Retinal pigment epithelial cell (primary cell): Measurements from ENCODE around the gene CLEC16A.

ENCODE experiments used
- DNase-seq: peaks from one replicate; pipeline ENCODE4 v3.0.0-alpha.2; 2010; ENCODE audit warnings: low read depth
- H3K4me3 ChIP-seq: 2 replicates; pipeline ENCODE4 v1.5.1; 2011; ENCODE audit warnings: mild to moderate bottlenecking, low read length, control low read depth, moderate library complexity
- CTCF ChIP-seq: conservative IDR thresholded peaks from 2 replicates; pipeline ENCODE4 v1.5.1; 2011; ENCODE audit warnings: low read depth, low read length, control low read depth, inconsistent platforms

Gene CLEC16A

GRCh38 chr16:11060842-11061241 is 116.5 kb downstream of the CLEC16A start:
- DNase-seq: no peak
- H3K4me3 ChIP-seq: no peak overlapping the region
- TF ChIP-seq CTCF: no peak

GRCh38 chr16:11061629-11062270 is 117.4 kb downstream of the CLEC16A start:
- no peak overlapping the region for H3K4me3 ChIP-seq
- no peak for DNase-seq
- no peak for TF ChIP-seq CTCF

GRCh38 chr16:11063448-11064201 is 119.3 kb downstream of the CLEC16A start:
- DNase-seq: no peak
- no peak for TF ChIP-seq CTCF
- H3K4me3 ChIP-seq: no peak overlapping the region

GRCh38 chr16:11064202-11064540 is 119.8 kb downstream of the CLEC16A start:
- no peak overlapping the region for H3K4me3 ChIP-seq
- no peak for TF ChIP-seq CTCF
- DNase-seq: no peak

- TF ChIP-seq CTCF: no peak
- no peak for DNase-seq
- no peak overlapping the region for H3K4me3 ChIP-seq
Observed at GRCh38 chr16:11064851-11065250, 120.5 kb downstream of the CLEC16A start.

GRCh38 chr16:11066261-11066870 is 122.0 kb downstream of the CLEC16A start:
- TF ChIP-seq CTCF: no peak
- no peak for DNase-seq
- H3K4me3 ChIP-seq: no peak overlapping the region
